Activated CD4-positive, alpha-beta T cell treated with anti-CD3 and anti-CD28 coated beads, Interleukin-2, amount 50 U/mL, for 4 hours (primary cell): Measurements from ENCODE around the gene COMMD2.
A peak's percentile ranks its signal among the peaks of the same experiment; 100 is the strongest.

Experiments
- DNase-seq, 2 experiments: peaks; one replicate each; pipeline ENCODE4 v3.0.0-alpha.2; 2020

Gene COMMD2

GRCh38 chr3:149752051-149752787, at the start of gene COMMD2:
TSS of gene COMMD2 (minus strand) at chr3:149752489. CDS start at chr3:149752444, 45 bp downstream.
- peak; percentile 58 to 65 for DNase-seq

- no peak for DNase-seq
Measured at GRCh38 chr3:149801639-149802038, 49.4 kb upstream of the COMMD2 start.

- no peak for DNase-seq
Measured at GRCh38 chr3:149801195-149801594, 48.9 kb upstream of the COMMD2 start.

GRCh38 chr3:149800693-149801092, 48.4 kb upstream of the COMMD2 start:
- no peak for DNase-seq

- no peak for DNase-seq
Measured at GRCh38 chr3:149796026-149796425, 43.7 kb upstream of the COMMD2 start.

- DNase-seq, result no peak
Measured at GRCh38 chr3:149792452-149793270, 40.4 kb upstream of the COMMD2 start, which contains the start of gene ANKUB1. TSS of gene ANKUB1 (minus strand) at chr3:149792554. CDS start at chr3:149792366, 188 bp downstream.

- DNase-seq, result no peak
Measured at GRCh38 chr3:149790698-149791097, 38.4 kb upstream of the COMMD2 start.

GRCh38 chr3:149790268-149790667, 38.0 kb upstream of the COMMD2 start:
- no peak for DNase-seq

GRCh38 chr3:149784064-149784704, 31.9 kb upstream of the COMMD2 start:
- no peak for DNase-seq

GRCh38 chr3:149783576-149783975, 31.3 kb upstream of the COMMD2 start:
- no peak for DNase-seq

GRCh38 chr3:149781741-149782140, 29.5 kb upstream of the COMMD2 start:
- DNase-seq, result no peak

- no peak for DNase-seq
Measured at GRCh38 chr3:149781211-149781610, 28.9 kb upstream of the COMMD2 start.

- no peak for DNase-seq
Measured at GRCh38 chr3:149777414-149778214, 25.3 kb upstream of the COMMD2 start.

- DNase-seq, result no peak
Measured at GRCh38 chr3:149776170-149776569, 23.9 kb upstream of the COMMD2 start.

GRCh38 chr3:149772861-149773260, 20.6 kb upstream of the COMMD2 start:
- no peak for DNase-seq

- peak; percentile 5 to 12 for DNase-seq
Measured at GRCh38 chr3:149771652-149772271, 19.5 kb upstream of the COMMD2 start.

- DNase-seq, result no peak
Measured at GRCh38 chr3:149770246-149770645, 18.0 kb upstream of the COMMD2 start.

- DNase-seq, result no peak
Measured at GRCh38 chr3:149768704-149769103, 16.4 kb upstream of the COMMD2 start.

GRCh38 chr3:149767720-149768119, 15.4 kb upstream of the COMMD2 start:
- DNase-seq, result no peak

- DNase-seq, result no peak
Measured at GRCh38 chr3:149765762-149766334, 13.6 kb upstream of the COMMD2 start.

- no peak for DNase-seq
Measured at GRCh38 chr3:149764302-149764701, 12.0 kb upstream of the COMMD2 start.
